ENCODE results near the gene AGT.

DNA sequence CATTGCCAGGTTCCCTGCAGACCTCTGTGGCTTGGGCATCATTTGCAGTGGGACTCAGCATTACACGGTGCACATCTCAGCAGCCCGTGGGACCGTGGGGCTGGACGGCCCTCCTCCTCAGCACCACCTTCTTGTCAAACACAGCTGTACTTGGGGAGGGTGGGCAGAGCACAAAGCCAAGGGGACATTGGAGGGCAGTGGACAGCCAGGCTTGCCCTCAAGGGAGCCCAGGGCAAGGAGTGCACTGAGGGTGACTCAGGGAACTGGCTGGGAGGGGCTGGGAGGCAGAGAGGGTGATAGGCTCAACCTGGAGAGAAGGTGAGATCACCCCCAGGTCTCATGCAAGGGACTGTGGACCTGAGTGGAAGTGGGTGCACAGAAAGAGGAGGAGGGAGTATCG is 36.7 kb upstream of the AGT start:
- no peak for TF ChIP-seq POLR2A (IDR thresholded peaks at IDR 0.05)
- TF ChIP-seq, protein P1, sequence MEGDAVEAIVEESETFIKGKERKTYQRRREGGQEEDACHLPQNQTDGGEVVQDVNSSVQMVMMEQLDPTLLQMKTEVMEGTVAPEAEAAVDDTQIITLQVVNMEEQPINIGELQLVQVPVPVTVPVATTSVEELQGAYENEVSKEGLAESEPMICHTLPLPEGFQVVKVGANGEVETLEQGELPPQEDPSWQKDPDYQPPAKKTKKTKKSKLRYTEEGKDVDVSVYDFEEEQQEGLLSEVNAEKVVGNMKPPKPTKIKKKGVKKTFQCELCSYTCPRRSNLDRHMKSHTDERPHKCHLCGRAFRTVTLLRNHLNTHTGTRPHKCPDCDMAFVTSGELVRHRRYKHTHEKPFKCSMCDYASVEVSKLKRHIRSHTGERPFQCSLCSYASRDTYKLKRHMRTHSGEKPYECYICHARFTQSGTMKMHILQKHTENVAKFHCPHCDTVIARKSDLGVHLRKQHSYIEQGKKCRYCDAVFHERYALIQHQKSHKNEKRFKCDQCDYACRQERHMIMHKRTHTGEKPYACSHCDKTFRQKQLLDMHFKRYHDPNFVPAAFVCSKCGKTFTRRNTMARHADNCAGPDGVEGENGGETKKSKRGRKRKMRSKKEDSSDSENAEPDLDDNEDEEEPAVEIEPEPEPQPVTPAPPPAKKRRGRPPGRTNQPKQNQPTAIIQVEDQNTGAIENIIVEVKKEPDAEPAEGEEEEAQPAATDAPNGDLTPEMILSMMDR (IDR thresholded peaks at IDR 0.05), result no peak

All from Peyer's patch (tissue), 4 donors.